Left ventricle myocardium inferior (tissue), 1 donor: ENCODE data around the gene UCKL1. TPM values are rescaled to one million over a fixed set of nuclear protein-coding genes. Genes with fewer than 3 reads are reported as not detected.

Experiments used
- DNase-seq: peaks from one replicate; pipeline ENCODE4 v3.0.0-alpha.2; 2020
- H3K27ac ChIP-seq: fragments of 200-600 bp; replicated peaks from 2 replicates; pipeline ENCODE4 v1.8.0; 2021
- H3K27me3 ChIP-seq: fragments of 200-600 bp; 2 replicates; pipeline ENCODE4 v1.8.0; 2021; ENCODE audit warnings: low read depth
- H3K36me3 ChIP-seq: fragments of 200-600 bp; 2 replicates; pipeline ENCODE4 v1.8.0; 2021
- H3K4me1 ChIP-seq: fragments of 200-600 bp; 2 replicates; pipeline ENCODE4 v1.8.0; 2021
- H3K4me3 ChIP-seq: fragments of 200-600 bp; 2 replicates; pipeline ENCODE4 v1.8.0; 2021; ENCODE audit warnings: mild to moderate bottlenecking, moderate library complexity
- H3K9me3 ChIP-seq: fragments of 200-600 bp; replicated peaks from 2 replicates; pipeline ENCODE4 v1.8.0; 2021
- CTCF ChIP-seq: fragments of 200-600 bp; IDR thresholded peaks from 2 replicates; pipeline ENCODE4 v1.8.0; 2021; ENCODE audit warnings: antibody characterized with exemption, mild to moderate bottlenecking, borderline replicate concordance
- intact Hi-C: fragments of 100-400 bp; cut with micrococcal nuclease; formaldehyde crosslinking; loops from one replicate; pipeline ENCODE4 v1.11.0; 2022
- long read RNA-seq: library from polyadenylated mRNA; unstranded; transcript quantifications from one replicate; pipeline ENCODE4 v2.0.0, GENCODE V29; 2021
- total RNA-seq: library from RNA; stranded (reverse); fragmentation: NEBNext Ultra II Directional; extraction: Animal tissue kit (Norgen Biotek cat#: 25700); gene quantifications from one replicate; pipeline ENCODE4 v1.2.1, GENCODE V29; 2021
- donor health status: DM: no; HTN: yes; CAD: no; lungs with severe emphysema.

Gene UCKL1
- total RNA-seq, result 41.0 TPM
- long read RNA-seq, partial matches to known transcripts, result 71 of 167 reads
- long read RNA-seq, other reads (novel, unspliced or antisense), result 96 of 167 reads

GRCh38 chr20:63955827-63956663 lies at the start of gene UCKL1:
UCKL1 (minus strand) TSS chr20:63956416; CDS start chr20:63956372, 44 bp downstream.
- Histone ChIP-seq H3K27me3 (no peaks in the 10 kb centered on the region), H3K36me3 (peaks cover 16% of the 10 kb centered on the region), H3K27ac (peak within 1 kb of the TSS; percentile 98), H3K4me3 (peak within 1 kb of the TSS; percentile 93), H3K4me1 (peaks cover 67% of the 10 kb centered on the region), H3K9me3 (no peaks in the 10 kb centered on the region)
- DNase-seq, result peak; percentile 92
- peak; percentile 30 for TF ChIP-seq CTCF
- intact Hi-C loops, result no loop called here

- no peak overlapping the region for H3K27ac ChIP-seq
- H3K4me3 ChIP-seq, result no peak overlapping the region
- no peaks in the 10 kb centered on the region for H3K27me3 ChIP-seq
- peaks cover 96% of the 10 kb centered on the region for H3K36me3 ChIP-seq
- no peak for TF ChIP-seq CTCF
- DNase-seq, result no peak
- H3K9me3 ChIP-seq, result no peaks in the 10 kb centered on the region
- H3K4me1 ChIP-seq, result peaks cover 32% of the 10 kb centered on the region
- intact Hi-C loops, result no loop called here
Observed at GRCh38 chr20:64005394-64005793, 49.2 kb upstream of the UCKL1 start.

GRCh38 chr20:64003960-64004725 lies 47.9 kb upstream of the UCKL1 start:
- Histone ChIP-seq H3K27ac (no peak overlapping the region), H3K9me3 (no peaks in the 10 kb centered on the region), H3K4me3 (no peak overlapping the region), H3K4me1 (peaks cover 32% of the 10 kb centered on the region), H3K27me3 (no peaks in the 10 kb centered on the region), H3K36me3 (peaks cover 96% of the 10 kb centered on the region)
- no peak for TF ChIP-seq CTCF
- no peak for DNase-seq
- intact Hi-C loops, result no loop called here

GRCh38 chr20:64001607-64002011 lies 45.4 kb upstream of the UCKL1 start:
- no peak for DNase-seq
- no peak for TF ChIP-seq CTCF
- Histone ChIP-seq H3K36me3 (peaks cover 99% of the 10 kb centered on the region), H3K9me3 (no peaks in the 10 kb centered on the region), H3K4me3 (no peak overlapping the region), H3K27me3 (no peaks in the 10 kb centered on the region), H3K4me1 (peaks cover 19% of the 10 kb centered on the region), H3K27ac (no peak overlapping the region)
- intact Hi-C loops, result no loop called here

- H3K4me3 ChIP-seq, result no peak overlapping the region
- intact Hi-C loops, result no loop called here
- no peak for TF ChIP-seq CTCF
- DNase-seq, result no peak
- H3K9me3 ChIP-seq, result no peaks in the 10 kb centered on the region
- H3K27me3 ChIP-seq, result no peaks in the 10 kb centered on the region
- no peak overlapping the region for H3K27ac ChIP-seq
- H3K36me3 ChIP-seq, result peaks cover 99% of the 10 kb centered on the region
- peaks cover 19% of the 10 kb centered on the region for H3K4me1 ChIP-seq
Observed at GRCh38 chr20:64000906-64001305, 44.7 kb upstream of the UCKL1 start.
